ENCODE results near the gene KLHL2.
"Not testable (repeated sequence)": the region's sequence is repeated elsewhere in the genome, so short reads cannot be mapped to it uniquely, and the experiment has no call there.

Gene KLHL2, protein sequence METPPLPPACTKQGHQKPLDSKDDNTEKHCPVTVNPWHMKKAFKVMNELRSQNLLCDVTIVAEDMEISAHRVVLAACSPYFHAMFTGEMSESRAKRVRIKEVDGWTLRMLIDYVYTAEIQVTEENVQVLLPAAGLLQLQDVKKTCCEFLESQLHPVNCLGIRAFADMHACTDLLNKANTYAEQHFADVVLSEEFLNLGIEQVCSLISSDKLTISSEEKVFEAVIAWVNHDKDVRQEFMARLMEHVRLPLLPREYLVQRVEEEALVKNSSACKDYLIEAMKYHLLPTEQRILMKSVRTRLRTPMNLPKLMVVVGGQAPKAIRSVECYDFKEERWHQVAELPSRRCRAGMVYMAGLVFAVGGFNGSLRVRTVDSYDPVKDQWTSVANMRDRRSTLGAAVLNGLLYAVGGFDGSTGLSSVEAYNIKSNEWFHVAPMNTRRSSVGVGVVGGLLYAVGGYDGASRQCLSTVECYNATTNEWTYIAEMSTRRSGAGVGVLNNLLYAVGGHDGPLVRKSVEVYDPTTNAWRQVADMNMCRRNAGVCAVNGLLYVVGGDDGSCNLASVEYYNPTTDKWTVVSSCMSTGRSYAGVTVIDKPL

DNA sequence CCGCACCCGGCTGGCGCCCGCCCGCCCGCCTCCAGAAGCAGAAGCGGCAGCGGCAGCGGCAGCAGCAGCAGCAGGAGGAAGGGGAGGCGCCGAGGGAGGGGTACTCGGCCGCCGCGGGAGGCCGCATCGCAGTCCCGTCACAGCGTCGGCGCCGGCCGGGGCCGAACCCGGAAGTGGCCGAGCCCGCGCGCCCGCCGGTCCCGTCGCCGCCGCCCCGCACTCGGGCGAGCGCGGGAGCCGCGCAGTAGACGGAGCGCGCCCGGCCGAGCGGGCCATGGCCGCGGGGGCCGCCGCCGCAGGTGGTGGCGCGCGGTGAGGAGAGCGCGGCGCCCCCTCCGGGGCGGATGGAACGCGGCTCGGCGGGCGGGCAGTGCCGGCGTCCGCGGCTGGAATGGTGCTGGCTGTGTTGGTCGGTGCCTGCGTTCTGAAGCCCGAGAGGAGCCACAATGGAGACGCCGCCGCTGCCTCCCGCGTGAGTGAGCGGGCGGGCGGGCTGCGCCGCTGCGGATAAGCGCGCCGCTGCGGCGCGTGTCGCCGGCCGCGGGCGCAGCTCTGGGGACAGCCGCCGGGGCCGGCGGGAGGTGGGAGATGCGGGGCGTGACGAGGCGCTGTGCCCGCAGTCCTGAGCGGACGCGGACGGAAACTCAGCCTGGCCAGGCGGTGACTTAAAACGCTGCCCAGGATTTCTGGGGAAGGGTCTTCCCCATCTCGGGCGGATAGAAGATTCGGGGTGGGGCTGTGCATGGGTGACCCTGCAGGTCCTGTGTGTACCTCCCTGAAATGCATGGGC is at the start of gene KLHL2:
KLHL2 (plus strand) TSS at position 131 of the 790 bp plus-strand sequence; CDS start at position 447, 316 bp downstream.
- peak; percentile 74 for DNase-seq

DNA sequence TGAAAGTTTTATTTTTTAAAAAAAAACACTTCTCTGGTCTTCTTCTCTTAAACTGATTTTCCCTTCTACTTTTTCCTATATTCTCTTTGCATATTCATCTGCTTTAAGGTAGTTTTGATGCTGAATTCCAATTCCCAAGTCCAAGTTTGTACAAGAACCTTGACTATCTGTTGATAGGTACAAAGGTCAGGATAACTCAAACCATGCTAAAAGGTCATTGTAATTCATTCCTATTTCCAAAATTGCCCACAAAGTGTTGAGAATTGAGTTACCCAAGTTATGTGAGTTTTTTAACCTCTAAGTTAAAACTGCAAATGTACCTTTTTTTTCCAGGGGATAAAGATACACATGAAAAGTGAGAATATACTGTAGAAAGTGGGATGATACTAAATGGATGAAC is 48.6 kb upstream of the KLHL2 start:
- no peak for DNase-seq

DNA sequence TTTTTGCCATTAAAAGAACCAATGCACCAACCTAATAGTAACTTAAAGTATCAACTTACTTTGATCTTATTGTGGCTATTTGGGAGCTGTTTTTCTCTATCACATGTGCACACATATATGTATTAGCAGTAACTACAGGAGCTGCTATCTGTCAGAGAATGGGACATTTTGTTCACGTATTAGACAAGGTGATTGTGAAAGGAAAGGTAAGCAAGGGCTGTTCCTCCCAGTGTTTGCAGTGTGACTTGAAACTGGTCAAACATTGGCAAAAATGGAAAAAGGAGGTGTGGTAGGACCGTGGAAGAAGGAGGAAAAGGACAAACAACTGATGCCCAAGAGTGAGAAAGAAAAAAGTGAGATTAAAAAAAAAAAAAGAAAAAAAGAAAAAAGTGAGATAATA is 43.1 kb upstream of the KLHL2 start:
- DNase-seq, result no peak

DNA sequence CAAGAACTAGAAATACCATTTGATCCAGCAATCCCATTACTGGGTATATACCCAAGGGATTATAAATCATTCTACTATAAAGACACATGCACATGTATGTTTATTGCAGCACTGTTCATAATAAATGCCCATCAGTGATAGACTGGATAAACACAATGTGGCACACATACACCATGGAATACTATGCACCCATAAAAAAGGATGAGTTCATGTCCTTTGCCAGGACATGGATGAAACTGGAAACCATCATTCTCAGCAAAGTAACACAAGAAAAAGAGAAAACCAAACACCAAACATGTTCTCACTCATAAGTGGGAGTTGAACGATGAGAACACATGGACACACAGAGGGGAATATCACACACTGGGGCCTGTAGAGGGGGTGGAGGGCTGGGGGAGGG is 40.5 kb upstream of the KLHL2 start:
- not testable (repeated sequence) for DNase-seq

DNA sequence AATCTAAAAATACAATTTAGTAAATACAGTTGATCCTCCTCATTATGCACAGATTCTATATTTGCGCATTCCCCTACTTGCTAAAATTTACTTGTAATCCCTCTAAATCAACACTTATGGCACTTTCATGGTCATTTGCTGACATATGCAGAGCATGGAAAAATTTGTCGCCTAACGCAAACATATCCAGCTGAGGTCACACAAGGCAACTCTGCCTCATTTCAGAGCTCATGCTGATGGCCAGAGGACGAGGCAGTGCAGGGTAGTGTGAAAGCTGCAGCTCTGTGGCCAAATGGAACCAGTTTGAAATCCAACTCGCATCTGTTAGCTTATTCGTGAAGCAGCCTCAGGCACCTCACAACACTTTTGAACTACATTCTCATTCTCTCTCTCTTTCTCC is 39.7 kb upstream of the KLHL2 start:
- no peak for DNase-seq

DNA sequence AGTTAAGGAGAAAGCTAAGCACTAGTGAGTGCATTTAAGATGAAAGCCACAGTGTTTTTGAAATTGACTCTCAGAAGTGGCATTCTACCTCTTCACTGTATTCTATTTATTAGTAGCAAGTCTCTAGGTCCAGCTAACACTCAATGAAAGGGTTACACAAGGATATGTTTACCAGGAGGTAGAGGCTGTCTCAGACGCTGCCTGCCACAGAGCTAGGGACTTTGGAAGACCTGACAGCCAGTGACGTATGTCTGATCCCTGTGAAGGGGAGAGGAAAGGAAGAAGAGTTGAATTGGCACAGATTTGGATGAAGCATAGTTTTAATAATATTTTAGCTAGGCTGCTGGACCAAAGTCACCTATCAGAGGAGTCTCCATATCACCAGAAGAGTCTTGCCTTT is 36.5 kb upstream of the KLHL2 start:
- no peak for DNase-seq

DNA sequence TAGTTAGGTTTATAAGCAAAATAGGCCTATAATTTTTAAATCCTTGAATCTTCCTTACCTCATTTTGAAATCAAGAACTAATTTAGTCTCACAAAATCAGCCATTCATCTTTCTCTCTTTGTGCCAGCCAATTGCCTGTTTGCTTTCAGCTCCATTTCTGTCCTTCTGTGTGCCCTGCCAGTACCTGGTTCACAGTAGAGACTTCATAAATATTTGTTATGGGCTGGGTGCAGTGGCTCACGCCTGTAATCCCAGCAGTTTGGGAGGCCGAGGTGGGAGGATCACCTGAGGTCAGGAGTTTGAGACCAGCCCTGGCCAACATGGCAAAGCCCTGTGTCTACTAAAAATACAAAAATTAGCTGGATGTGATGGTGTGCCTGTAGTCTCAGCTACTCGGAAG is 31.9 kb upstream of the KLHL2 start:
- DNase-seq, result not testable (repeated sequence)

DNA sequence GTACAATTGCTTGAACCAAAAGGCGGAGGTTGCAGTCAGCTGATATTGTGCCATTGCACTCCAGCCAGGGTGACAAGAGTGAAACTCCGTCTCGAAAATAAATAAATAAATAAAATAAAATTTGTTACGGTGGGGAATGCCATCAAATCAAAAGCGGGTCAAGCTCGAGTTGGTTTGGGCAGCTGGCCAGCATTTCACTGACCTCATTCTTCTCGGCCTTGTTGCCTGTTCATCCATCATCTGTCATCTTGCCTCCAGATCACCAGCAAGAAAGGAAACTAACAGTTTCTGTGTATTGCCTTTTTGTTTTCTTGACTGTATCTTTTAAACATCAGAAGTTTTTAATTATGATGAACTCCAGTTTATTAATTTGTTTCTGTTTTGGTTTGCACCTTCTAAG is 31.5 kb upstream of the KLHL2 start:
- DNase-seq, result no peak

DNA sequence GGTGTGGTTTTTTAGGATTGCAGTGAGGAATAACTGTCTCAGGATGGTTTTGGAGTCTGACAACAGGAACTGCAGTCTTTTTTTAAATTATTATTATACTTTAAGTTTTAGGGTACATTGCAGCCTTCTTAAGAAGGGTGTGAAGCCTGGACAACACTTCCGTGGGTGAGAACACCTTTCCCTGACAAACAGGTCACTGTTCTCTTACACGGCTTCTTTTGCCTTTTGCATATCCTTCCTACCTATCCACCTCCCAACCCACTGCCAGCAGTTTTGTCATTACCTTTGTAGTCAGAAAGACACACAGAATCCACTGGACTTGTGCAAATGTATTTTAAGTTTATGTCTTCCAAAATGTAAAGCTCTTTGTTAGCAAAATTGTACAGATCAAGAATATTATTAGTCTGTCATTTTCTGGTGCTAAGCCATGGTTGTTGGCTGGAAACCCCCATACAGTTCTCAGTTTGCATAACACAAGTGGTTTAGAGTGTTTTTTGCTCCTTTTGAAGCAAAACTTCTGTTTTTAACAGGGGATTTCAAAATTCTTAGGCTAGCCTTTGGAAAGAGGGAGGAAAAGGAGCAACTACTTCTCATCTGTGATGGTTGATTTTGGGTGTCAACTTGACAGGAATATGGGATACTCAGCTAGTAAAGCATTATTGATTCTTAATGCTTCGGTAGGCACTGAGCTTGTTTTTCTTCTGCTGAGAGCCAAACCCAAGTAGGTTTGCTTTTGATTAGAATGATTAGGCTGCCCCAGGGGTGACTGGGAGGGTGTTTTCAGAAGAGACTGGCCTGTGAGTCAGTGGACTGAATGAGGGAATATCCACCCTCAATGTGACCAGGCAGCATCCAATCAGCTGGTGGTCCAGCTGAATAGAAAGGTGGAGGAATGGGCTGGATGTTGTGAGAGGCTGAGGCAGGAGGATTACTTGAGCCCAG is 29.4 kb upstream of the KLHL2 start:
- DNase-seq, result no peak

DNA sequence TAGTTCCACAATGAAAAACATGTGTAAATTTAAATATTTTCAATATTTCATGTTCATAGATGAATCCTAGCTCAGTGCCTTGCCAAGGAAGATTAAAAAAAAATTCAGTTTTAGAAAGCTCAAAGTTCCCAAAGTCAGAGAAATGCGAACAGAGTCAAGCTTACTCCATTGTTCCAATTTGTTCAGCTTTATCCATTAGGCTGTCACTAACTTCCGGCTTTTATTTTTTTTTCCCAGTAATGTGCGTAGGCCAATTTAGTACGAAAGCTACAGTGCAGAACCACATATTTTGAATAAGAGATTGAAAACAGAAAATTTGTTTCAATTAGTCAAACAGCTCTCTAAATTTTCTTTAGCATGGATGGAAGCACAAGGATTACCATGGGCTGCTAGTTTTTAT is 23.1 kb upstream of the KLHL2 start:
- no peak for DNase-seq

DNA sequence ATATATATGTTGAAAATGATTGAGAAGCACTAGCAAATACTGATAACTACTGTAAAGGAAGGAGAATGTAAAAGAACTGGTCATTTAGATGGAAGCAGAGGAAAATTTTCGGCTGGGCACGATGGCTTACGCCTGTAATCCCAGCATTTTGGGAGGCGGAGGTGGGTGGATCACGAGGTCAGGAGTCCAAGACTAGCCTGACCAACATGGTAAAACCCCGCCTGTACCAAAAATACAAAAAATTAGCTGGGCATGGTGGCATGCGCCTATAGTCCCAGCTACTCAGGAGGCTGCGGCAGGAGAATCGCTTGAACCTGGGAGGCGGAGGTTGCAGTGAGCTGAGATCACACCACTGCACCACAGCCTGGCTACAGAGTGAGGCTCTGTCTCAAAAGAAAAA is 22.4 kb upstream of the KLHL2 start:
- DNase-seq, result not testable (repeated sequence)

DNA sequence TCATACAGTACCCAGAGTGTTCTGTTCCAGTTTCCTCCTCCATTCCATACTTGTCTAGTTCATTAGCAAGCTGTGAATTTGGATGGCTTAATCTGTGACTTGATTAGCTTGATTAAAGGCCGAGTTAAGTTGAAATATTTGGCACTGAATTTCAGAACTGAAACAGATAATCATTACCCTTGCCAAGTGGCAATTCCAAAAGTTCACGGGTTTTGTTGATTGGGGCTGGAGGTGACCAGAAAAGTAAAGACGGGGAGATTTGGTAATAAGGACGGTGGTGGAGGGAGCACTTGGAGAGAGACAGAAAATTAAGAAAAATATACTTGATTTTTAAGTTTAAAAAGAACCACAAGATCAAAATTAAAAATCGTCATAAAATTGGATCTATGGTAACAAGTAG is 21.9 kb upstream of the KLHL2 start:
- DNase-seq, result no peak

DNA sequence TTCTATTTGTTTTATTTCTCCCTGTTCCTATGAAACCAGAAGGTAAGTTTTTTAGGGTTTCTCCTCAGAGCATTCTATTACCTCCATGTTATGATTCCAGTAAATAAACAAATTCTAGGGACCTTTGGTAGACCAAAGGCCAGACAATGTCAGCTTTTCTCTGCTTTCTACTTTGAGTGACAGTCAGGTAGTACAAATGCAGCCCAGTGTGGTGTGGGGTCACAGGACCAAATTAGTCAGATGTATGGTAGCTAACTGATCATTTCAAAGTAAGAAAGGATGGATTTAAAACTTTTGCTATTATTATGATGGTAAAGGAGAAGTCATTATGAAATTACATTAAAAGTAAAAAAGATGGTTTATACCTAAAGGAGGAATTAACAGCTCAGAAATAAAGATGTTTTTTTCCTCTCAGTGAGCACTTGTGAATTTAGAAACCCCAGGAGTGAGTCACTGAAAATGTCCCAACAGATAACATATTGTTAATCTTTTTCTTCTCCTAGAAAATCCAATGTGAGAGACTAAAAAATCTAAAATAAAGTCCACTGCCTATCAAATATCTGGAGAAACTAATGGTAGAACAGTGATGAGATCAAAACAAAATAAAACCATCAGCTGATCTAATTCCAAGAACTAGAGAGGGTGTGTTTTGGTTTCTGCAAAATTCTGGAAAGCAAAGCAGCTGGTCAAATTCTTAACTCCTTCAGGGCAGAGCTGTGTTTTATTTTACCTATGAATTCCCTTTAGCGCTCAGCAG is 16.6 kb upstream of the KLHL2 start:
- DNase-seq, result no peak

DNA sequence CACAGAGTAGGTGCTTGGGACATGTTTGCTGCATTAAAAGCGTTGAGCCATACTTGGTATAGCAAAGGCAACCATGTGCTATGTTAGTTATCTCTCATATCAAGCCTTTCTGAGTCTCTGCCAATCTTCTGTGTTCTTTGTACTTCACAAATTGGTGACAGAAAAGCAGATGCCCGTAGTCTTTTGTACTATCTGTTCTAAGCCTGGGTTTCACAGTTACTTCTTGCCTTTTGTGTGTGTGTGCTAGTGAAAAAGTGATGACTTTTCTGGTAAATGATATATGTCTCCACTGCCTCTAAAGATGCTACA is 16.1 kb upstream of the KLHL2 start:
- DNase-seq, result no peak

DNA sequence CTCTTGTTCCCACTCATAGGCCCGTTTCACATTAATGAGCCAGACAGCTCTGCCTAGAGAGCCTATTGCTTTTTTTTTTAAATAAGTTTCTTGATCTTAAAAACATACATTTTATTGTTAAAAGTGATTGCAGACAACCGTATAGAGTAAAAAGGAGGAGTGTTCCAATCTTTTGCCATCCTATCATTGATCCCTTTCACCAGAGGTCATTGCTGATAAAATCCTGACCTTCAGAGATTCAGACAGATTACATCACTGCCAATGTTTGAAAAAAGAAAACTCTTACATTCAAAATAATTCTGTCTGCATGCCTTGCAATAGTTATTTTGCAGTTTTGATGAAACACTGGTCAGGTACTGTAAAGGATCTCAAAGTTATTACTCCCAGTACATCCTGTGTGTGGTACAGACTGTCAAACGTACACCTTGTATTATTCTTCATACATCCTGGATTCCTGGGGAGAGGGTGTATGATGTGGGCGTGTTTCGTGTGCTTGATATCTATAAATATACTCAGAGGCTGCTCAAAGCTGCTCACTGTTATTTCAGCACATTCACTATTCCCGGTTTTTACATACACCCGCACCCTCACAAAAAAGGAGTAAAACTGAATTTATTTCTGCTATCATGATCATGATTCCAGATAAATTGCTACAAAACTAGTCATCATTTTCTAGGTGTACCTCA is 15.4 kb upstream of the KLHL2 start:
- DNase-seq, result no peak

DNA sequence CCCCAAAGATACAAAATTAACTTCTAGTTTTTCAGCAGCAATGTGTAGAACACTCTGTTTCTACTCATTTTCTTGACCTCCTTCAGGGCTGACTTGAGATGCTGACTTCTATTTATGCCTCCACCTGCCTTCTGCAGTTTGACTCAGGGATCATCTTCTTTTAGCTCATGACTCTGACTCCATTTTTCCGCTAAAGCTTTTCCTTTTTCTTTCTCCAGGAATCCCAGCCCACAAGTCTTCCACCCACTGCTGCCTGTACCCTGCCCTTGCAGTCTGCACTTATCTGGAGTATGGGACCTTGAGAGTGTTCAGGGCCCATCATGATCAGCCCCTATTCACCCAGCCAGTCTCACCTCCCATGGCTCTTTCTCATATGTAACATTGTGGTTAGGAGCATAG is 14.9 kb upstream of the KLHL2 start:
- no peak for DNase-seq

DNA sequence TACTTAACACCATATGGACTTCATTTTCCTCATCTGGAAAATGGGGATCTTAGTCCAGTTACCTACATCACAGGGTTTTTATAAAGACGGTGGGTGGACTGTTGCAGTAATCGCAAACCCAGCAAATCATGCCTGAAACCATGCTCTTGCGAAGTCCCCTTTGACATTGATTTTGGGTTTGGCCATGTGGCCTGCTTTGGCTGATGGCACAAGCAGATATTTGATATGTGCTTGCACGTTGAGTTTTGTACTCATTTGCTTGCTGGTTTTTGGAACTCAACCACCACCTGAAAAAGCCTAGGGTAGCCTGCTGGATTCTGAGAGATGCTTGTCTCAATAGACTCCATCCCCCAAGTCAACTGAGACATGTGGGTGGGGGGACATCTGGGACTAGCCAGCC is 14.4 kb upstream of the KLHL2 start:
- DNase-seq, result no peak

DNA sequence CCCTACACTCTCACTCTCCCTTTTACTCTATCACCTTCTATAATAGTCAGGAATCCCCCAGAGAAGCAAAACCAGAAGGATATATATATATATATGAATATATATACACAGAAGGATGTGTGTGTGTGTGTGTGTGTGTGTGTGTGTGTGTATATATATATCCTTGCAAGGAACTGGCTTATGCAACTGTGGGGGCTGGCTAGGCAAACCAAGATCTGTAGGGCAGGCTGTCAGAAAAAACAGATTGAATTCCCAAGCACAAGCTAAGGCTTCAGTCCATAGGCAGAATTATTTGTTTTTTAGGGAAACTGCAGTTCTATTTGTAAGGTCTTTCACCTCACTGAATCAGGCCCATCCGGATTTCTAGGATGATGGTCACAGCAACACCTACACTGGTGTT is 13.0 kb upstream of the KLHL2 start:
- DNase-seq, result no peak

DNA sequence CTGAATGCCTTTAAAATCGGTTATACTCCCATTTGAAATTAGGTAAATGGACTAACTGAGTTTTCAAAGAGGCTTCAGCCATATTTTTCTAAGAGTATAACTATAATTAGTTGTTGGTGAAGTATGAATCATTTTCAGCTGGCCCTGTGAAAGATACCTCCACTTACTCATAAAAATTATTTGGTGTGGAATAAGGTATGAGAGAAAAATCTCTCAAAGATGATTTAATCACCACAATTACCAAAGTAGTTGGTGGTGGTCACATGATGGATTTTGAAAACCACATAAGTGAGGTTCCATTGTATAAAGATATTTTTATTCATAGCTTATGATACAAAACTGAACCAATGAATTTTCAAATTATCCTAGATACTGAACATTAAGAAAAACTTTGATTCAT is 9.0 kb upstream of the KLHL2 start:
- no peak for DNase-seq

DNA sequence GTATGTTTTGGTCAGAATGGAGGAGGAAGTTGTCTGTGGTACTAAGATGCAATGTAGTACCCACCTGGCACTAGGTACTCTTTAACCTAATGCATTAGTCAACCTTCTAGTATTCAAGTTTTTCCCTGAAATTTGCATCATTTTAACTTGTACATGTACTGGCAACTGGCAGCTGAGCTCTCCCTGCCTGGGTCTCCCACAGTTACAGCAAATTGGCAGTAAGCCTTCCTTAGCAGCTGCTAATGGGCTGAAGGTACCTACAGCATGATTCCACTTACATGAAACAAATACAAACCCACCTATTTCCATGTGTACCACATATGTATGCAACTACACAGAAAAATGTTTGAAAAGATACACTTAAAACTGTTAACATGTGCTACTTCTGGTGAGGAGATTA is 8.1 kb upstream of the KLHL2 start:
- DNase-seq, result no peak

DNA sequence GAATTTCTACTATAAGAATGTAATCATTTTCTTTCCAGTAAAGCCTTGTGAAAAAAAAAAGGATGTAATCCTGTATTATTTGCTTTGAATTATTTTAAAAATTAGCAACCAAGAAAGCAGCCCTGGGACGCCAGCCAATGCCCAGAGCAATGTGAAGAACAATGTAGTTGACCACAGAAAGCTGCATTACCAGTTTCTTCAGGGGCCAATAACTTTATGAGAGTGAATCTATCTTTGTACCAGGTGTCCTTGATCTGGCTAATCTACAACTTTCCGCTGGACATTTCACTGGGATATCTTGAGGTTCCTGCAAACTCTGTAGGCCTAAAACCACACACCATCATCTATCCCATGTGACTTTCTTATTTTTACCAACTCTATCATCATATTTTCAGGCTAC is 7.6 kb upstream of the KLHL2 start:
- no peak for DNase-seq

DNA sequence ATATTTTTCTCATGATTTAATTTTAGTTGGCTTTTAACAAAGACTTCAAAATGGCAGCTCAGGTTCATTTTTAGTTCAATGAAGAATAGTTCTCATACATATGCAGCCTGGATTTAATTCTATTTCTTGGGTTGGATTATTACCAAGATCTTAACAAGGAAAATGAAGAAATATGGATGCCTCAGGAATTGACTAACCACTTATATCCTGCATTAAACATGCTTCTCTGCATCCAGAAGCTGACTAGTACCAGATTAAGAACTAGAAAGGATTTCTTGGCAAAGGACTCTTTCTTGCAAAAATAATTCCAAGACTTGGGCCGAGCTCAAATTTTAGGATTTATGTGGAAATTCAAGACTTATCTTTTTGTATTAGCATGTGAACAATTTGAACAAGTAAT is 5.6 kb upstream of the KLHL2 start:
- DNase-seq, result no peak
